ENCODE measurements around the gene INSYN1.
A peak's percentile ranks its signal among the peaks of the same experiment; 100 is the strongest.
"Not testable (repeated sequence)": the region's sequence is repeated elsewhere in the genome, so short reads cannot be mapped to it uniquely, and the experiment has no call there.

Gene INSYN1

GRCh38 chr15:73753250-73754130 is at the start of gene INSYN1:
Gene INSYN1, minus strand, starts transcription at chr15:73753351. Its CDS starts 2,221 bp downstream, at chr15:73751130.
- DNase-seq, result no peak

DNA sequence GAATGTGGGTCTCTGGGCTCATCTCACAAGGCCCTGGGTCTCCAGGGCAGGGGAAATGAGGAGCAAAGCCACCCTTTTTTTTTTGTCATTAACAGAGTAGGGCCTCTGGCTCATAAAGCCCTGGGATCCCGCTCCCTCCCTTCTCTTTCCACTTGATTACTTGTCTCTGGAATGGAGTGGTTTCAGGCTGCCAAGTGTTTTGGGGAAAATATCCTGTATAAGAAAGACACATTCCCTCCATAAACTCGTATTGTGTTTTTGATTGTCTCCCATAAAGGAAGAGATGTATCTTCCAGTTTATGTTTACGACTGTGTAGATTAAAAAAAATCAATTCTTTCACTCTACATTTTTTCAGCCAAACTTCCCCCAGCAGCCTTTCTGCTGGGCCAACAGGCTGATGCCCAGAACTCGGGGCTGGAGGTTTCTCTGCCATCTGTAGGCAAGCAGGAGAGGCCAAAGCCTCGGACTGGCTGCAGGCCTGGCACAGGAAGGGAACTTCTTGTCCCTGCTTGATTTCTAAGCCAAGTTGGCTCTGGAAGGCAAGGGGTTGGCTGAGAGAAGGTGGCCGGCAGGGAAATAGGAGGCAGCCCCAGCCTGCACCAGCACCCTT is 49.4 kb upstream of the INSYN1 start:
- no peak for DNase-seq

GRCh38 chr15:73800662-73801345 is 47.7 kb upstream of the INSYN1 start:
- peak; percentile 59 for DNase-seq

- no peak for DNase-seq
These were observed 46.3 kb upstream of the INSYN1 start for GRCh38 chr15:73799466-73799865.

DNA sequence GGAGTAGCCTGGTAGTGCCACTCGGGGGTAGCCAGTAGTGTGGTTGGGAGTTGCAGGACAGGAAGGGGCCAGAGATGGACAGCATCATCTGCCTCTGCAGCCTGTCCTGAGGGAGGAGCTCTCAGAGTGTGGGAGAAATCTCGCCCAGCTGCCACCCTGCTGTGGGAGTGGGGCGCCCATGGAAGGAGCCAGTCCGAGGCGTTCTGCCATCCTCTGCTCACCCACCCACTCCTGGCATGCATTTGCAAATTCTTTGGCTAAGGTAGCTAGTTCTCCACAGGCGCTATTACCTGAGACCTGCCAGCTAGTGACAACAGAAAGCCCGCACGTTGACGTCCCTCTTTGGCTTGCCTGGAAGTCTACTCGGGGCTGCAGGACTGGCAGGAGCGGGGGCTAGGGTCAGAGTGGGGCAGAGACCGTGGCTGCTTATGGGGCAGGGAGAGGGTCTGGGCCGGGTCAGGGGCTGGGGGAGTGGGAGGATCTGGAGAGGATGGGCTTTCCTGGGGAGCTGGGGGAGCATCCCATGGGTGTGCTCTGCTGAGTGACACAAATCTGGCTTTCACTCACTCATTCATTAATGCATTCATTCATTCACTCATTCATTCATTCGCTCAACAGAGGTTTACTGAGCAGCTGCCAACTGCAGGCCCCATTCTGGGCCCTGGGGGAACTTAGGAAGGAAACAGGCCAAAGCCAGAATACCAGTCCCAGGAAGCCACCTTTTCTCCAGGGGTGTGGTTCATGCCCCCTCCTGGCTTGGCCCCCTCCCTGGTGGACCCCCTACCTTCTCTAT is 44.4 kb upstream of the INSYN1 start:
- no peak for DNase-seq

DNA sequence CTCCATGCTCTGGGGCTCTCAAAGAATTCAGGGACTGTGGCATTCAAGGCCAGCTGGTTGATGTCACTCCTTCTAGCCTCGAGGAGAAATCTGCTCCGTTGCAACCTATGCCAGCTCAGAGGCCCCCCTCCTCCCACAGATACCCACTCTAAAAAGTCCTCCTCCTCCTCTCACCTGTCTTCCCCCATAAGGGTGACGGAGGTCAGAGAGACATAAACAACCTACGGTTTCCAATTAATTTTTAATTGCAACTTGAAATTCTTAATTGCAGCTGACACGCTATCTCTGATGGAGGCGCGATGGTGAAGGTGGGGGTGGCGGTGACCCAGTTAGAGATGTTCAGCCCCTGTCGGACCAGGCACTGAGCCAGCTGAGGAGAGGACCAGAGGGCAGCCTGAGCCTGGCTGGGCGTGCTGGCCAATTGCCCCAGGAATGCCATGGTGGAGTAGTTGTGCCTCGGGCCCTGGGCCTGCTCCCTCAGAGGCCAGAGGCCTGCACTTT is 43.2 kb upstream of the INSYN1 start:
- no peak for DNase-seq

DNA sequence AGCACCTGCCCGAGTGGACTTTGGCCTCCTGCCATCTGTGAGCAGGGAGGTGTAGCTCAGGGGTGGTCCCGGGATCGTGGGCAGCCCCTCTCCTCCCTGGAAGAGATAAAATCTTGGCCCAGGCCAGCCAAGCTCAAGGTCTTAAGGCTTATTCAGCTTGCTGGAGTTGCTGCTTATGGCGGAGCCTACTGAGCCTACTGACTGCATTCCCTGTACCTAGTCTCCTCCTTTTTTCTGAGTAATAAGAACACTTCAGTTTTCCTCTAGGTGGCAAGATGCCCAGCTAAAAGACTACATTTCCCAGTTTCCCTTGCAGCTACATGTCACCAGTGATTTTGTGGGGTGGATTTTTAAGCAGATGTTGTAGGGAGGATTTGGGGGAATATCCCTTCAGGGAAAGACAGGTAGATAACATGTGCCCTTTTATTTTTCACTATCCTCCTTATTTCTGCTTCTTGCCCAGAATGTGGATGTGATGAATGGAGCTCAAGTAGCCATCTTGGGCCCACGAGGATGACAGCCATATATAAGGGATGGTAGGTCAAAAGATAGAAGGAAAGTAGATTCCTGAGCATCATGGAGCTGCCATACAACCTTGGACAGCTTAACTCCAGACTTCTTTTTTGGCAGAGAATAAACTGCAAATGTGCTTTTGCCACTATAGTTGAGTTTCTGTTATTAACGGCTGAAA is 41.4 kb upstream of the INSYN1 start:
- DNase-seq, result peak; percentile 25

GRCh38 chr15:73792899-73793541 is 39.9 kb upstream of the INSYN1 start:
- DNase-seq, result not testable (repeated sequence)

- DNase-seq, result no peak
These were observed 39.3 kb upstream of the INSYN1 start for GRCh38 chr15:73792415-73792814.

- DNase-seq, result no peak
These were observed 36.5 kb upstream of the INSYN1 start for GRCh38 chr15:73789521-73790240.

DNA sequence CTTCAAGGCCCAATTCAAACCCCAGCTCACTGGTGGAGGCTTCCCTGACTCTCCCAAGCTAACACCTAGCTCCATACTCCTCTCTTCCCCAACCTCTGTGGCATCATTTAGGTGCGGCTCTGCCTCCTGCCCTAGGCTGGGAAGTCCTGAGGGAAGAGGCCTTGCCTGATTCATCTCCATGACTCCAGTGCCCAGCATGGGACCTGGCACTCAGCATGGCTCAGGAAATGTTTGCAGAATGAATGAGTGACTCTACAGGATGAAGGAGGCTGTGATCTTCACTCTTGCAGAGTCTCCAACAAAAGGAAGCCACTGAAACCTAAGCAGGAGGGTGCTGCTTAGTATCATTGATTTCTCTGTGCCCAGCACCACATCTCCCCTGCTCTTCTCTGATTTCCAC is 34.5 kb upstream of the INSYN1 start:
- no peak for DNase-seq

- DNase-seq, result no peak
These were observed 33.4 kb upstream of the INSYN1 start for GRCh38 chr15:73786538-73786937.

DNA sequence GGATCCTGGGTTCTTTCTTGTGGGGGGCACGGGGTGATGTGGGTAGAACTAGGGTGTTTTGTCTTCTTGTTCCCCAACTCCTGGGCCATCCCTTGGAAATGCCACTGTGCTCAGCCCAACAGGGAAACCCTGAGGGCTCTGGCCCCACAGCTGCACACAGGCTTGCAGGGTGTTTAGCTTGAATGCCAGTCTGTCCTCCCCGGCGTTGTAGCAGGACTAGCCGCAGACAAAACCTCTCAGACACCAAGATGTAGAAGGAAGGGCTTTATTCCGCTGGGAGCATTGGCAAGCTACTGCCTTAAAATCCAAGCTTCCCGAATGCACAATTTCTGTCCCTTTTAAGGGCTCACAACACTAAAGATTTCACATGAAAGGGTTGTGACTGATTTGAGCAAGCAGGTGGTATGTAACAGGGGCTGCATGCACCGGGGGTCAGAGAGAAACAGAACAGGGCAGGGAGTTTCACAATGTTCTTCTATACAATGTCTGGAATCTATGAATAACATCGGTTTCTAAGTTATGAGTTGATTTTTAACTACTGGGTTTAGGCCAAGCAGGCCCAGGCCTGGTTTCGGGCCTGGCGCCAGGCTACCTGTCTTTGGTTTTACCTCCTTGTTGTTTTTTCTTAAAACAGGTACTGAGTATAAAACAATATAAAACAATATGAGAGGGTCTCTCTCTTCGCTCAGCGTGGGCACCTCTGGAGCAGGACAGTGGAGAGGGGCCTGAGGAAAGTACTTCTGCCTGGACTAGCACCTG is 32.3 kb upstream of the INSYN1 start:
- not testable (repeated sequence) for DNase-seq

DNA sequence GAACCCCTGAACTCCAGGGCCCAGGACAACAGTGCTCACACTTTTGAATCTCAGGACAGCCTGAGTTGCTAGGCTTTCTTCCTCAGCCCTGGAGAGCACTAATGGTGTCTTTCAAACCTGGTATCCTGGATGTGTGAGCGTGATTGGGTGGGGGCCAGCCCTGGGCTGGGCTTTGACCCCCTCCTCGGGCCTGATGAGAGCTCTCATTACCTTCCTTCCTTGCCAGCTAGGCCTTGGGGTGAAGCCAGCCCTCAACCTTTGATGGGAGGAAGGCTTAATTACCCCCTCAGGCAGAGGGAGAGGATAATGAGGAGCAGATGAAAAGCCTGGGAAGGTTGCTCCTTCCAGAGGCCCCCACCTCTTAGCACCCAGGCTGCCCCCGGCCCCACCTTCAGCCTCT is 31.1 kb upstream of the INSYN1 start:
- no peak for DNase-seq

DNA sequence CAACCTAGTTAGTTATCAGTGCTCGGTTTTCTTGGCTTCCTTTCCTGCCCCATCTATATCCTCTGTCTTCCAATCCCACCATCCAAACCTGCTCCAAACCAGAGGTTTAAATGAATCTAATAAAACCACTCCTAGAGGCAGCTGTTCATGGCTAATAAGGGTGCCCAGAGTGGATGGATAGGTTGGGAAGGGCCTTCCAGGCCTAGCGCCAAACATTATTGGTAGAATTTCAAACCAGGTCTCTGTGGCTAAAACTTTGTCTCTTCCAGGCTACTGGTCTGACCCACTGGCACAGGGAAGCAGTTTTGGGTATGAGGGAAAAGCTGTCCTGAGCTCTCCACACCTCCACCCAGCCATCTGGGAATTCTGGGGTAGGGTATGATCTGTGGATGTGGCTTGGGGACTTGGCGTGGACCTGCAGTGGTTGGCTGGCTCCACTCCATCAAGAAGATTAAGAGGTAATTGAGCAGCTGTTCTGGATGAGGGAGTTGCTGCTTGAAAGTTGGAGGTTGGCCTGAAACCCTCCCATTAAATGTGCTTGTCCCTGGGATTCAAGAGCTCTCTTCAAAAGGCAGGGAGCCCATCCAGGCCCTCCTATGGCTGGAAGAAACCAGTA is 29.3 kb upstream of the INSYN1 start:
- peak; percentile 70 for DNase-seq

GRCh38 chr15:73781038-73781925 is 28.1 kb upstream of the INSYN1 start:
- no peak for DNase-seq

GRCh38 chr15:73779974-73780373 is 26.8 kb upstream of the INSYN1 start:
- DNase-seq, result no peak

GRCh38 chr15:73777741-73778140 is 24.6 kb upstream of the INSYN1 start:
- DNase-seq, result no peak

DNA sequence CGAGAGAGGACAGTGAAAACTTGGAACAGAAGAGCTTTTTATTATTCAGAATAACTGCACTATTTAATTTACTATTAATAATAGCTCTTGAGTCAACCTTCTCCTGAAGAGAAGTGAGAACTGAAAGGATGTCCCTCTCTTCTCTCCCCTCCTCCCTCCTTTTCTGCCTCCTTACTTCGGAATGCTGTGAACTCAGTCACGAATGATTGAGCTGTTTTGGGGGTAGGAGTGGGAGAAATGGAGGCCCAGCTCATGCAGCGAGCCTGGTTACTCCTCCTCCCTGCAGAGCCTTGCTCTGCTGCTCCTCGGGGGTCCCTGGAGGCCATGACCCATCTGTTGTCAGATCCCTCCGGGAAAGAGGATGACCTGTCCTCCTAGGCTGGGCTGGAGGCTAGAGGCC is 20.3 kb upstream of the INSYN1 start:
- no peak for DNase-seq

Measured in DMS79 (cell line).